Breast epithelium (tissue), 3 donors: ENCODE data around the gene CYP26A1.

Experiments used
- CTCF ChIP-seq, 3 donors: fragments of 450-650 bp; IDR thresholded peaks; one replicate each; pipeline ENCODE4 v1.5.1; 2016 to 2017; ENCODE audit warnings: antibody characterized with exemption in 3 of 3, mild to moderate bottlenecking in 3 of 3, moderate library complexity in 3 of 3
- POLR2AphosphoS5 ChIP-seq, 3 donors: sonication (generic); formaldehyde crosslinking; IDR thresholded peaks; one replicate each; pipeline ENCODE4 v1.6.1; 2017; ENCODE audit warnings: antibody characterized with exemption in 3 of 3

- TF ChIP-seq CTCF (IDR thresholded peaks at IDR 0.05) = no peak
- no peak for TF ChIP-seq POLR2AphosphoS5 (IDR thresholded peaks at IDR 0.05)
These were observed 479 bp downstream of the CYP26A1 start for GRCh38 chr10:93074147-93074596.
